Esophagus muscularis mucosa (tissue), 3 donors: ENCODE data around the gene VPREB3.

ENCODE experiments used
- POLR2A ChIP-seq: fragments of 450-650 bp; IDR thresholded peaks from one replicate; pipeline ENCODE4 v1.6.1; 2017; ENCODE audit warnings: antibody characterized with exemption, moderate library complexity, mild to moderate bottlenecking, low read depth
- TF ChIP-seq, protein P1 (sequence below), 3 experiments: fragments of 200-600 bp in 2 of 3; fragments of 450-650 bp in 1 of 3; sonication (generic) in 2 of 3; IDR thresholded peaks; one replicate each; pipeline ENCODE4 v1.5.1; 2017 to 2019; ENCODE audit warnings: antibody characterized with exemption in 3 of 3, mild to moderate bottlenecking in 2 of 3, moderate library complexity in 1 of 3

GRCh38 chr22:23772315-23772648 is 18.1 kb upstream of the VPREB3 start:
- TF ChIP-seq, protein P1, sequence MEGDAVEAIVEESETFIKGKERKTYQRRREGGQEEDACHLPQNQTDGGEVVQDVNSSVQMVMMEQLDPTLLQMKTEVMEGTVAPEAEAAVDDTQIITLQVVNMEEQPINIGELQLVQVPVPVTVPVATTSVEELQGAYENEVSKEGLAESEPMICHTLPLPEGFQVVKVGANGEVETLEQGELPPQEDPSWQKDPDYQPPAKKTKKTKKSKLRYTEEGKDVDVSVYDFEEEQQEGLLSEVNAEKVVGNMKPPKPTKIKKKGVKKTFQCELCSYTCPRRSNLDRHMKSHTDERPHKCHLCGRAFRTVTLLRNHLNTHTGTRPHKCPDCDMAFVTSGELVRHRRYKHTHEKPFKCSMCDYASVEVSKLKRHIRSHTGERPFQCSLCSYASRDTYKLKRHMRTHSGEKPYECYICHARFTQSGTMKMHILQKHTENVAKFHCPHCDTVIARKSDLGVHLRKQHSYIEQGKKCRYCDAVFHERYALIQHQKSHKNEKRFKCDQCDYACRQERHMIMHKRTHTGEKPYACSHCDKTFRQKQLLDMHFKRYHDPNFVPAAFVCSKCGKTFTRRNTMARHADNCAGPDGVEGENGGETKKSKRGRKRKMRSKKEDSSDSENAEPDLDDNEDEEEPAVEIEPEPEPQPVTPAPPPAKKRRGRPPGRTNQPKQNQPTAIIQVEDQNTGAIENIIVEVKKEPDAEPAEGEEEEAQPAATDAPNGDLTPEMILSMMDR (IDR thresholded peaks at IDR 0.05) = no peak
- no peak for TF ChIP-seq POLR2A
